Gastrocnemius medialis (tissue), 4 donors: ENCODE results near the gene PDE4B. TPM values are rescaled to one million over a fixed set of nuclear protein-coding genes. Genes with fewer than 3 reads are reported as not detected.

Experiments used
- ATAC-seq, 2 donors: fragments of 150-250 bp; one replicate each; pipeline ENCODE4 v1.9.1; 2016
- DNase-seq, 2 donors: peaks; one replicate each; pipeline ENCODE4 v3.0.0-alpha.2; 2019
- H3K27ac ChIP-seq, 4 donors: fragments of 200-600 bp; sonication (generic); 1 replicate in 1 of 4; 2 replicates in 3 of 4; pipeline ENCODE4 v1.5.1; 2016 to 2018; ENCODE audit warnings: mild to moderate bottlenecking in 2 of 4, moderate library complexity in 1 of 4
- H3K27me3 ChIP-seq, 3 donors: fragments of 200-600 bp; sonication (generic) in 2 of 3; 1 replicate in 1 of 3; 2 replicates in 2 of 3; pipeline versions ENCODE4 v1.5.1 to v1.6.0; 2016 to 2019; ENCODE audit warnings: mild to moderate bottlenecking in 1 of 3, moderate library complexity in 1 of 3
- H3K36me3 ChIP-seq, 2 donors: fragments of 200-600 bp; sonication (generic) in 1 of 2; one replicate each; pipeline ENCODE4 v1.5.1; 2017 to 2018
- H3K4me1 ChIP-seq, 2 donors: fragments of 200-600 bp; sonication (generic) in 1 of 2; one replicate each; pipeline ENCODE4 v1.5.1; 2016 to 2017; ENCODE audit warnings: mild to moderate bottlenecking in 2 of 2
- H3K4me3 ChIP-seq, 4 donors: fragments of 200-600 bp; sonication (generic) in 3 of 4; 1 replicate in 1 of 4; 2 replicates in 3 of 4; pipeline ENCODE4 v1.5.1; 2016 to 2019; ENCODE audit warnings: mild to moderate bottlenecking in 2 of 4
- H3K9me3 ChIP-seq, 3 donors: fragments of 200-600 bp; sonication (generic) in 2 of 3; 1 replicate in 1 of 3; 2 replicates in 2 of 3; pipeline ENCODE4 v1.5.1; 2016 to 2019
- POLR2A ChIP-seq, 2 donors: fragments of 450-650 bp; IDR thresholded peaks; one replicate each; pipeline ENCODE4 v1.6.1; 2017; ENCODE audit warnings: antibody characterized with exemption in 2 of 2, mild to moderate bottlenecking in 2 of 2, moderate library complexity in 2 of 2
- in situ Hi-C, 4 donors: fragments of 200-750 bp; cut with MboI; loops; one replicate each; pipeline versions ENCODE4 v1.15.0 to v1.8.0; 2017; ENCODE audit warnings: low sequenced_read_pairs in 4 of 4
- intact Hi-C: fragments of 100-400 bp; cut with DNase I; formaldehyde crosslinking; loops from one replicate; pipeline ENCODE4 v1.15.1; 2023; ENCODE audit warnings: low total_unique reads
- total RNA-seq, 4 donors: library from RNA; depleted of rRNA; stranded (reverse); fragments of >200 nt; gene quantifications; one replicate each; pipeline versions ENCODE4 v1.1.0 to v1.2.3, GENCODE V29; 2016
- TF ChIP-seq, protein P1 (sequence below), 5 experiments: fragments of 450-650 bp in 3 of 5; fragments of 200-600 bp in 2 of 5; sonication (generic) in 2 of 5; IDR thresholded peaks in 4 of 5; conservative IDR thresholded peaks in 1 of 5; 1 replicate in 4 of 5; 2 replicates in 1 of 5; pipeline ENCODE4 v1.5.1; 2016 to 2019; ENCODE audit warnings: antibody characterized with exemption in 5 of 5, mild to moderate bottlenecking in 3 of 5, moderate library complexity in 3 of 5

The PDE4B gene
- total RNA-seq, 4 donors from 2014 or later = 4.5 to 8.5 (median 7.9) TPM

GRCh38 chr1:65765631-65766030 lies 27.1 kb upstream of the PDE4B start:
- no peaks in the 10 kb centered on the region for H3K4me1 ChIP-seq
- TF ChIP-seq, protein P1, sequence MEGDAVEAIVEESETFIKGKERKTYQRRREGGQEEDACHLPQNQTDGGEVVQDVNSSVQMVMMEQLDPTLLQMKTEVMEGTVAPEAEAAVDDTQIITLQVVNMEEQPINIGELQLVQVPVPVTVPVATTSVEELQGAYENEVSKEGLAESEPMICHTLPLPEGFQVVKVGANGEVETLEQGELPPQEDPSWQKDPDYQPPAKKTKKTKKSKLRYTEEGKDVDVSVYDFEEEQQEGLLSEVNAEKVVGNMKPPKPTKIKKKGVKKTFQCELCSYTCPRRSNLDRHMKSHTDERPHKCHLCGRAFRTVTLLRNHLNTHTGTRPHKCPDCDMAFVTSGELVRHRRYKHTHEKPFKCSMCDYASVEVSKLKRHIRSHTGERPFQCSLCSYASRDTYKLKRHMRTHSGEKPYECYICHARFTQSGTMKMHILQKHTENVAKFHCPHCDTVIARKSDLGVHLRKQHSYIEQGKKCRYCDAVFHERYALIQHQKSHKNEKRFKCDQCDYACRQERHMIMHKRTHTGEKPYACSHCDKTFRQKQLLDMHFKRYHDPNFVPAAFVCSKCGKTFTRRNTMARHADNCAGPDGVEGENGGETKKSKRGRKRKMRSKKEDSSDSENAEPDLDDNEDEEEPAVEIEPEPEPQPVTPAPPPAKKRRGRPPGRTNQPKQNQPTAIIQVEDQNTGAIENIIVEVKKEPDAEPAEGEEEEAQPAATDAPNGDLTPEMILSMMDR (IDR thresholded peaks at IDR 0.05 in 4 of 5, conservative IDR thresholded peaks at IDR 0.05 in 1 of 5) = no peak
- no peak for TF ChIP-seq POLR2A (IDR thresholded peaks at IDR 0.05)

GRCh38 chr1:65769636-65770035 lies 23.1 kb upstream of the PDE4B start:
- H3K4me3 ChIP-seq = no peak overlapping the region
- H3K27ac ChIP-seq = no peak overlapping the region
- H3K4me1 ChIP-seq = no peaks in the 10 kb centered on the region
- DNase-seq (no peak), ATAC-seq (no peak)
- H3K27me3 ChIP-seq = no peaks in the 10 kb centered on the region
- H3K36me3 ChIP-seq = no peaks in the 10 kb centered on the region
- TF ChIP-seq POLR2A (IDR thresholded peaks at IDR 0.05) = no peak
- TF ChIP-seq, protein P1 (IDR thresholded peaks at IDR 0.05 in 4 of 5, conservative IDR thresholded peaks at IDR 0.05 in 1 of 5) = no peak
- H3K9me3 ChIP-seq = no peaks in the 10 kb centered on the region
- intact Hi-C loops (no loop called here), in situ Hi-C loops (no loop called here)

More at GRCh38 chr1:65765631-65766030, 27.1 kb upstream of the PDE4B start:
- H3K27ac ChIP-seq = no peak overlapping the region
- in situ Hi-C loops = no loop called here
- H3K36me3 ChIP-seq = no peaks in the 10 kb centered on the region
- H3K4me3 ChIP-seq = no peak overlapping the region
- DNase-seq = no peak
- no peak for ATAC-seq
- no peaks in the 10 kb centered on the region for H3K9me3 ChIP-seq
- intact Hi-C loops = no loop called here
- H3K27me3 ChIP-seq = no peaks in the 10 kb centered on the region

DNA sequence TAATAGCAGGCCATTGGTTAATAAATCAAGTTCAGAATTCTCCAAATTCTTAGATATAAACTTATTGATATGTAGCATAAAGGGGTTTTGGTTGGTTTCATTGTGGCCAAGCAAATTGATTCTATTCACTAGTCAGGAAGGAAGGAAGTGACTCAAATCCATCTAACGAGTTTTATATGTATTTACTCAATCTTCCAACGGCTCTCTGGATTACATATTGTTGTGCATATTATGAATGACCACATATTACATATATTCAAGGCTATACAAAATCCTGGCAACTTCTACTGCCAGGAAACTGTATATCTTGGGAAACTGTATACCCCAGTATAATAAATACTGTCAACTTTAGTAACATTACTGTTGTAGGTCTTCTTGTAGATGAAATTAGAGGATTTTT lies 20.1 kb upstream of the PDE4B start:
- intact Hi-C loops = no loop called here
- in situ Hi-C loops = no loop called here
- Histone ChIP-seq H3K27ac (no peak overlapping the region), H3K27me3 (no peaks in the 10 kb centered on the region), H3K9me3 (no peaks in the 10 kb centered on the region), H3K4me1 (no peaks in the 10 kb centered on the region), H3K4me3 (no peak overlapping the region), H3K36me3 (no peaks in the 10 kb centered on the region)
- ATAC-seq = no peak
- DNase-seq = no peak
- no peak for TF ChIP-seq POLR2A (IDR thresholded peaks at IDR 0.05)
- TF ChIP-seq, protein P1 (IDR thresholded peaks at IDR 0.05 in 4 of 5, conservative IDR thresholded peaks at IDR 0.05 in 1 of 5) = no peak

- no peak overlapping the region for H3K4me3 ChIP-seq
- no peaks in the 10 kb centered on the region for H3K36me3 ChIP-seq
- H3K27ac ChIP-seq = no peak overlapping the region
- no peaks in the 10 kb centered on the region for H3K9me3 ChIP-seq
- in situ Hi-C loops (no loop called here), intact Hi-C loops (no loop called here)
- no peaks in the 10 kb centered on the region for H3K27me3 ChIP-seq
- ATAC-seq (no peak), DNase-seq (no peak)
- TF ChIP-seq, protein P1 (IDR thresholded peaks at IDR 0.05 in 4 of 5, conservative IDR thresholded peaks at IDR 0.05 in 1 of 5) = no peak
- H3K4me1 ChIP-seq = no peaks in the 10 kb centered on the region
Observed at GRCh38 chr1:65773391-65774123, 19.1 kb upstream of the PDE4B start.

GRCh38 chr1:65788762-65789161 lies 3.9 kb upstream of the PDE4B start:
- Histone ChIP-seq H3K27ac (no peak overlapping the region), H3K4me1 (no peaks in the 10 kb centered on the region), H3K9me3 (no peaks in the 10 kb centered on the region), H3K4me3 (no peak overlapping the region), H3K36me3 (no peaks in the 10 kb centered on the region), H3K27me3 (peaks cover 0 to 11% (median 6%) of the 10 kb centered on the region in 3 donors)
- in situ Hi-C loops (no loop called here), intact Hi-C loops (no loop called here)
- no peak for DNase-seq
- no peak for TF ChIP-seq POLR2A (IDR thresholded peaks at IDR 0.05)
- TF ChIP-seq, protein P1 (IDR thresholded peaks at IDR 0.05 in 4 of 5, conservative IDR thresholded peaks at IDR 0.05 in 1 of 5) = no peak
- no peak for ATAC-seq
